GM19351 (cell line): ENCODE data around the gene TRABD.
"Not testable (repeated sequence)": the region's sequence is repeated elsewhere in the genome, so short reads cannot be mapped to it uniquely, and the experiment has no call there.

Source experiments
- ATAC-seq: cut with Tn5 transposase; IDR thresholded peaks from one replicate; pipeline ENCODE4 v1.9.1; 2021; ENCODE audit warnings: mild to moderate bottlenecking, moderate library complexity; ENCODE audit not compliant: unreplicated experiment

TRABD gene

DNA sequence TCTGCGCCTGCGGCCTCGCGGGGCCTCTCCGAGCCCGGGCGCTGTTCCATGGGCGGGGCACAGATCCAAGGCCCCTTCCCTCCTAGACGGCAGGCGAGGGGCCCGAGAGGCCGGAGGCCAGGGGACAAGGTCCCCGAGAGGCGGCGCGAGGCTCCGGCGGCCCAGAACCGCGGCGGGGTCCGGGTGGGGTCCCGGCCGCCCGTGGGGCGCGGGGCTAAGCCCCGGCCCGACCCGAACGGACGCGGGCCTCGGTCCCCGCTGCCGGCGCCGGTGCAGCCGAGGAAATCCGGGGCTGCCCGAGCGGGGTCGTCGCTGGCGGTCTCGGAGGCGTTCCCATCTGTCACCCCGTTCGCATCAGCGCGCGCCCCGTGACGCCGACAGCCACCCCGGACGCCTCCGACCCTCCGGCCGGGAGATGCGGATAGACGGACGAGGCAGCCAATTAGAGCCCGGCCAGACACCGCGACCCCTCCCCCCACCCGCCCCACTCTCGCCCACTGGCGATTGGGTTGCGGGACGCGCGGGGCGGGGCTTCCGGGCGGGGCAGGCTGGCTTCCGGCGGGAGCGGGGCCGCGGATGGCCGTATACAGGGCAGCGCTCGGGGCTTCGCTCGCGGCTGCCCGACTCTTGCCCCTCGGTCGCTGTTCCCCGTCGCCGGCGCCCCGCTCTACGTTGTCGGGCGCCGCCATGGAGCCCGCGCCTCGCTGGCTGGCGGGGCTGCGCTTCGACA, 14.9 kb downstream of the TRABD start, which contains the start of gene SELENOO:
TSS of gene SELENOO (plus strand) at position 551 of the 730 bp plus-strand sequence. CDS start at position 577, 26 bp downstream.
- ATAC-seq = peak; percentile 68

DNA sequence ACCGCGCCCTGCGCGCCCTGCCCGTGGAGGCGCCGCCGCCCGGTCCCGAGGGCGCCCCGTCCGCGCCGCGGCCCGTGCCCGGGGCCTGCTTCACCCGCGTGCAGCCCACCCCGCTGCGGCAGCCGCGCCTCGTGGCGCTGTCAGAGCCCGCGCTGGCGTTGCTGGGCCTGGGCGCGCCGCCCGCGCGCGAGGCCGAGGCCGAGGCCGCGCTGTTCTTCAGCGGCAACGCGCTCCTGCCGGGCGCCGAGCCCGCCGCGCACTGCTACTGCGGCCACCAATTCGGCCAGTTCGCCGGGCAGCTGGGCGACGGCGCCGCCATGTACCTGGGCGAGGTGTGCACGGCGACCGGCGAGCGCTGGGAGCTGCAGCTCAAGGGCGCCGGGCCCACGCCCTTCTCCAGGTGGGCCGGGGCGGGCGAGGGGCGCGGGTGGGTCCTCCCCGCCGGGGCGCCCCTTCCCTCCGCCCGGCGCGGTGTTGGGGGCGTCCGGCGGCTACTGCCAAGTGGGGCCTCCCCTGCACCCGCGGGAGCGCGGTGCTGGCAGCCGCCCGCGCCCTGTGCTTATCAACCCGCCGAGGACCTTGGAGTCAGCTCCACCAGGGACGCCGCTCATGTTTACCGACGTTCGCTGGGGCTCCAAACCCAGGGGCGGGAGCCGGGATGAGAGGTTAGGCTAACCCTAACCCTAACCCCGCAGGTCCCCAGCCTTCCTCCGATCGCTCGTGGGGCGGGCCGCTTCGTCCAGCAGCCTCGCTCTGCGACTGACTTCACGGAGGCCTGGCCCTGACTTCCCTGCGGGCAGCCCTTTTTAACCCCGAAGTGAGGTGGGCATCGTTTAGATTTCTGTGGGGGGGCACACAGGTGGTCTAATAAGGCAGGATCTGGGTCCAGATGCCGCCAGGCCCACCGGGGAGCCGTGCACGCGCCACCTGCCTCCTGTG, 15.7 kb downstream of the TRABD start:
- peak; percentile 22 for ATAC-seq

GRCh38 chr22:50202130-50202666, 16.5 kb downstream of the TRABD start:
- no peak for ATAC-seq

- ATAC-seq = no peak
Observed at GRCh38 chr22:50203288-50203687, 17.6 kb downstream of the TRABD start.

- ATAC-seq = no peak
Observed at GRCh38 chr22:50204571-50204970, 18.9 kb downstream of the TRABD start.

- ATAC-seq = not testable (repeated sequence)
Observed at GRCh38 chr22:50204998-50205397, 19.3 kb downstream of the TRABD start.

DNA sequence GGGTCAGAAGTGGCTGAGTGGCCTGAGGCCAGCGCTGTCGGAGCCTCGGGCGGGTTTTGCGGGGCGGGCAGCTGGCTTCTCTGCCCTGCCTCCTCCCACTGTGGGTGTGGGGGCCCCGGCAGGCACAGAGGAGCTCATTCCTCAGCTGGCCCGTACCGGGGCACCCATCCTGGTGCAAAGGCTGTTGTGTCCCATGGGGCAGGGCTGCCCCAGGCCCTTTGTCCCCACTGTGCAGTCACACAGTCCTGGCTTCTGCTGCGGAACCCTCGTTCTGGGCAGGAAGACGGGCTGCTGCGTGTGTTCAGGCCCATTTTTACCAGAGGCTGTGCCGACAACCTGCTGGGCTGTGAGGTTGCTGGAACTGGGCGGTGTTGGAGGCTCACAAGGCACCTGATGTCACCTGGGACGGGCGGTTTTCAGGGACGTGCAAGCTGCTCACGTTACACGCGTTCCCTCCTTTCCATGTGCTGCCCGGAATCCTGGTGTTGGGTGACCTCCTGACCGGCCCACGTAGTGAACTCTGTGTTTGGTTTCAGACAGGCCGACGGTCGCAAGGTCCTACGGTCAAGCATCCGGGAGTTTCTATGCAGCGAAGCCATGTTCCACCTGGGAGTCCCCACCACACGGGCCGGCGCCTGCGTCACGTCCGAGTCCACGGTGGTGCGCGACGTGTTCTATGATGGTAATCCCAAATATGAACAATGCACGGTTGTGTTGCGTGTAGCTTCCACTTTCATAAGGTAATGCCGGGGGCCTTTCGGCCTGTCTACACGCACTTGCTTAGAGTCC, 20.3 kb downstream of the TRABD start:
- no peak for ATAC-seq

DNA sequence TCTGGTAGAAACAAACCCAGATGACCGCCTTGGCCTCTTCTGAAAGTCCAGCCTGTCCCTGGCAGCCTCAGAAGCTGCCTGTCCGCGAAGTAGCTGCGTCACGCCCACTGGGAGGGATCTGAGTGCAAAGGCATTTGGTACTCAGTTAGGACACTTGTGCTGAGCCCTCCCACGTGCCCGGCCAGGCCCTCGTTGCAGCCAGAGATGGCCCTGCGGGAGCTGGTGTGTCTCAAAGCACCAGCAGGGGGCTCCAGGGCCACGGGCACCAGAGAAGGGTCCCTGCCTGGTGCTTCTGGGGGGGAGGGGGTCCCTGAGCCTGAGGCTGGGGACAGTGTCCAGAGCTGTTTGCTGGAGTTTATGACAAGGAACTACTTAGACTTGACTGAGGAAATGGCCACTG, 20.9 kb downstream of the TRABD start:
- no peak for ATAC-seq

GRCh38 chr22:50207383-50208140, 21.8 kb downstream of the TRABD start:
- no peak for ATAC-seq

GRCh38 chr22:50208430-50208938, 22.8 kb downstream of the TRABD start:
- ATAC-seq = no peak

DNA sequence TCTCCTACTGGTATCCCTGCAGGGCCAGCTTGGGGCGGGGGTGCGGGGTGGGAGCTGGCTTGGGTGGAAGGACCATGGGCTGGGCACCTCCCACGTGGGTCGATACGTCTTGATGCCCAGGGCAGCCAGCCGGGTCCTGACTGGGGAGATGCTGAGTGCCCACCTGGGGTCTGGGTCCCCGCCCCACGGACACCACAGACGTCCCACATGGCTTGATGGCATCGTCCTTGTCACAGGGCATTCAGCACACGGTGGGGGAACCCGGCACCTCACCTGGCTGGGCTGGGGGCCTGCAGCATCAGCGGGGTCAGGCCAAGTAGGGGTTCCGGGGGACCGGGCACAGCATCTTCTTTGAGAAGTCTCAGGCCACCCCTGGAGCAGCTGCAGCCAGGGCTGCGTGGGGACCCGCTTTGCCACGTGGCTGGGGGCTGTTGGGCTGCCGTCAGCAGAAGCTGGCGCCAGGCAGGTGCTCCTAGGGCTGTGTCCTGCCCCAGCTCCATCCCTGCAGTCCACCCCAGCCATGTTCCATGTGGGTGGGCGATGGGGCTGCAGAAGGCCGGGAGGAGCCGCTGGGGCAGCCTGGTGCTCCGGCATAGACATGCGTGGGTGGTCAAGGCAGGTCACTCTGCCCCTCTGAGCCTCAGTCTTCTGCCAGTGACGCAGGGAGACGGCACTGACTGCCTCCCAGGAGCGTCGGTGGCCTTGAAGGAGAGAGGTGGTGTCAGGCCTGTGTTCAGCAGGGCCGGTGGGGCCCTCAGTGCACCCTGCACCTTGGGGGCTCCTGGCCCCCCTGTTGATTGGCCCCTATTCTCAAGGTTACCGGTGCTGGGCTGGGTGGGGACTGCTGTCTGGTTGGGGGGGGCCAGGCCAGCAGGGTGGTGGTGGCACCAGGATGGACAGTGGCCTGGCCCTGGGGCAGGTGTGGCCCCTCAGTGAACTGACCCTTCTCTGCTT, 23.5 kb downstream of the TRABD start:
- ATAC-seq = no peak

DNA sequence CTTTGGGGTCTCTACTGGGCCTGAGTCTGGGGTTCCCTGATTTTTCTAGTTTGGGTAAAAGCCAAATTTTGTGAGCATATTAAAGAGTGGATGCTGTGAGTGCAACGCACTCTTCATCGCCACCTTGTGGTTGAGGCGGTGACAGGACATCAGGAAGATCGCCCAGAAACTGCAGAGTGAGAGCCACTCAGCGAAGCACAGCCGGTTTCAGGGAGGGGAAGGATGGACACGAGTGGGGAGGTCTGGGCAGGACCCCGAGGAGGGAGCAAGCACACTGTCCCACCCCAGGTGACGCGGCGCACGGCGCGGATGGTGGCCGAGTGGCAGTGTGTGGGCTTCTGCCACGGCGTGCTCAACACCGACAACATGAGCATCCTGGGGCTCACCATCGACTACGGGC, 24.2 kb downstream of the TRABD start:
- ATAC-seq = no peak

DNA sequence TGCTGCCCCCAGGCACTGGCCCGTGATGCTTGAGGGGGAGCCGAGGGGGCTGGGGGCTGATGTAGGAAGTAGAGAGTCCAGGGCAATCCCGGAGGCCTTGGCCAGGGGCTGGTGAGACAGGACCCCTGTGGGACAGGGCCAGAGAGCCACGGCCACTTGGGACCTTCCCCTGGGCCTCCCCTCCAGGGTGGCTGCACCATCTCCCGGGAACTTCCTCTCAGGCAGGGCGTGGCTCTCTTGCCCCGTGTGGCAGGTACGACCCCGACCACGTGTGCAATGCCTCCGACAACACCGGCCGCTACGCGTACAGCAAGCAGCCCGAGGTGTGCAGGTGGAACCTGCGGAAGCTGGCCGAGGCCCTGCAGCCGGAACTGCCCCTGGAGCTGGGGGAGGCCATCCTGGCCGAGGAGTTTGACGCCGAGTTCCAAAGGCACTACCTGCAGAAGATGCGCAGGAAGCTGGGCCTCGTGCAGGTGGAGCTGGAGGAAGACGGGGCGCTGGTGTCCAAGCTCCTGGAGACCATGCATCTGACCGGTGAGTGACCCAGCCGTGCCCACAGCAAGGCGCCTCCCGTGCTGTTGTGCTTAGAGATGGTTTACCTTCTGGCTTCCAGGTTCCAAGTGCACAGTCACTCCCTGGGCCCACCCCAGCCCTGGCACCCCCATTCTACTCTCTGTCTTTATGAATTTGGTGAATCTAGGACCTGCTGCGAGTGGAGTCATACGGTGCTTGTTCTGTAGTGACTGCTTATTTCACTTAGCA, 24.8 kb downstream of the TRABD start:
- no peak for ATAC-seq

DNA sequence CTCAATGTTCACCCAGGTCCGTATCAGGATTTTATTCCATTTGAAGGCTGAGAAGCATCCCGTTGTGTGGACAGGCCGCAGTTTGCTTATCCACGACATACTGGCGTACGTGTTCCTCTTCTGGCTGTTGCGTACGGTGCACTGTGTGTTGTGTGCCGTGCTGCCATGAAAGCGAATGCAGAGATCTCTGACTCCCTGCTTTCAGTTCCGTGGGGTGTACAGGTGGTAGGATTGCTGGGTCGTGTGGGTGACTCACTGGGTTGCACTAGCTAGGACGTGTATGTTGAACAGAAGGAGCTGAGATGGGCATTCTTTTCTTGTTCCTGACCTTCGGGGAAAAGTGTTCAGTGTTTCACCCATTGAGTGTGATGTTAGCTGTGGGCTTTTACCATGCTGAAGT, 25.4 kb downstream of the TRABD start:
- ATAC-seq = no peak

DNA sequence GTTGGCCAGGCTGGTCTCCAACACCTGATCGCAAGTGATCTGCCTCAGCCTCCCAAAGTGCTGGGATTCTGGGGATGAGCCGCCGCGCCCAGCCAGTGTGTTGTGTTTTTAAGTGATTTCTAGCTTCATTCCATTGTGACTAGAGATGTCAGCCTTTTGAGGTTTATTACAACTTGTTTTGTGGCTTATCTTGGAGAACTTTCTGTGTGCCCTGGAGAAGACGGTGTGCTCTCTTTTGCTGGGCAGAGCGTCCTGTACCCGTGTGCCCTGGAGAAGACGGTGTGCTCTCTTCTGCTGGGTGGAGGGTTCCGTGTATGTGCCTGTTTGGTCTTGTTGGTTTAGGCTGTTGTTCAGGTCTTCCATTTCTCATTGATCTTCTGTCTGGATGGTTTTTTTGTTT, 27.6 kb downstream of the TRABD start:
- ATAC-seq = no peak

DNA sequence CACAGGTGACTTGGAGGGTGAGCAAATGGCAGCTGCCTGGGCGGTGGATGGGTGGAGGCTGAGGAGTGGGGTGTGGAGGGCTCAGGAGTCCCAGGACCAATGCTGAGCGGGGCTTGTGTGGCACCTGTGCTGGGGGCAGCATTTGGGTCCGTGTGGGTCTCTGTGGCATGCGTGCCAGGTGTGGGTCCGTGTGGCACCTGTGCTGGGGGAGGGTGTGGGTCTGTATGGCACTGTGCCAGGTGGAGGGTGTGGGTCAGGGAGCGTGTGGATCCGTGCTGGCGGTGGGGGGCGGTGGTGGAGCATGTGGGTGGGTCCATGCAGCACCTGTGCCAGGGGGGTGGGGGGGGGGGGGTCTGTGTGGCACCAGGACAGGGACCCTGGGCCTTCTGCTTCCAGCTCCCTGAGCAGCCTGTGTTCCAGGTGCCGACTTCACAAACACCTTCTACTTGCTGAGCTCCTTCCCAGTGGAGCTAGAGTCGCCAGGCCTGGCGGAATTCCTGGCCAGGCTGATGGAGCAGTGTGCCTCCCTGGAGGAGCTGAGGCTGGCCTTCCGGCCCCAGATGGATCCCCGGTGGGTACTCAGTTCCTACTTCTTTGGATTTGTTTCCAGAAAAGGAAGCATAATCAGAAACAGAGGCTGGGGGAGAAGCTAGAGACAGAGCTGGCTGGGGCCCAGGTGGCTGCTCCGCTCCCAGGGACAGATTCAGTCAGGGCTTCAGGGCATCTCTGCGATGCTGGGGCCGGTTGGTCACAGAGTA, 29.8 kb downstream of the TRABD start:
- ATAC-seq = no peak

DNA sequence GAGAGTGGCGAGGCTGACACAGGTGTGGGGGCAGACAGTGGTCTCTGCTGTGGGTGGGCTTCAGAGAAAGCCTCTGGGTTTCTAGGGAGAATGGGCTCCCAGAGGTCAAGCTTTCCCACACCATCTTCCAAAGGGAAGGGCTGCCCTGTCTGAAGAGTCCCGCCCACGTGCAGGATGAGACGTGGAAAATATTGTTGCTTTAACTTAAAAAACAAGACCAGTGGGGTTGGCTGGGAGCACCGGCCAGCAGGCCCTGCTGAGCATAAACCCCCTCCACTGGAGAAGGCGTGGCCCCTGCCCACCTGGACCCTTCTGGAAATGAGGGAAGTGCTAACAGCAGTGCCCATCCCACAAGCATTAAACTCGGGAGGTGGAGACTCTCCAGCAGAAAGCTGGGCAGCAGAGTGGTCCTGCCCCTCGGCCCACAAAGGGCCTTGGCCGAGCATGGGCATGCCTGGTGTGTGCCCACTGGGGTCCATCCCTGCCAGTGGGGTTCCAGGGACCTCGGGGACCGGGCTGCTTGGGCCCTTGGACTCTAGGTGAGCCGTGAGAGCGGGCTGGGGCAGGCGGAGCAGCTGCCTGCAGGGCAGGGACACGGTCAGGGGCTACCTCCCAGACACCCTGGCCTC, 30.5 kb downstream of the TRABD start:
- ATAC-seq = no peak
